Activated CD4-positive, alpha-beta memory T cell treated with anti-CD3 and anti-CD28 coated beads, Interleukin-2, amount 10 ng/mL, durations not matched to agents 7 days and 5 days (primary cell): ENCODE results near the gene ADH1B. TPM values are rescaled to one million over a fixed set of nuclear protein-coding genes. Genes with fewer than 3 reads are reported as not detected.
"Not testable (repeated sequence)": the region's sequence is repeated elsewhere in the genome, so short reads cannot be mapped to it uniquely, and the experiment has no call there.

ENCODE experiments used
- CTCF ChIA-PET: fragments of 350-600 bp; sonication (Branson Sonifier 250); formaldehyde crosslinking; loops from one replicate; lab custom pipeline; 2021; ENCODE audit warnings: antibody characterized with exemption, inconsistent platforms; lab: Charles Lee
- POLR2A ChIA-PET: fragments of 350-600 bp; sonication (Branson Sonifier 250); formaldehyde crosslinking; loops from one replicate; lab custom pipeline; 2021; ENCODE audit warnings: antibody characterized with exemption; lab: Charles Lee
- DNase-seq: peaks from one replicate; pipeline ENCODE4 v3.0.0-alpha.2; 2020
- H3K27ac Mint-ChIP-seq: one replicate; pipeline ENCODE4 v1.8.0; 2021; ENCODE audit warnings: mild to moderate bottlenecking, mixed read lengths
- H3K27me3 Mint-ChIP-seq: one replicate; pipeline ENCODE4 v1.8.0; 2021; ENCODE audit warnings: mixed read lengths
- H3K36me3 Mint-ChIP-seq: one replicate; pipeline ENCODE4 v1.8.0; 2021; ENCODE audit warnings: low read depth, mixed read lengths
- H3K4me1 Mint-ChIP-seq: one replicate; pipeline ENCODE4 v1.8.0; 2021; ENCODE audit warnings: mixed read lengths
- H3K4me3 Mint-ChIP-seq: one replicate; pipeline ENCODE4 v1.8.0; 2021; ENCODE audit warnings: mild to moderate bottlenecking, mixed read lengths
- H3K9me3 Mint-ChIP-seq: one replicate; pipeline ENCODE4 v1.8.0; 2021; ENCODE audit warnings: mixed read lengths
- total RNA-seq, 2 experiments: library from RNA; stranded (reverse); gene quantifications; one replicate each; pipeline ENCODE4 v1.2.3, GENCODE V29; 2021

Gene ADH1B
- total RNA-seq, result not detected

DNA sequence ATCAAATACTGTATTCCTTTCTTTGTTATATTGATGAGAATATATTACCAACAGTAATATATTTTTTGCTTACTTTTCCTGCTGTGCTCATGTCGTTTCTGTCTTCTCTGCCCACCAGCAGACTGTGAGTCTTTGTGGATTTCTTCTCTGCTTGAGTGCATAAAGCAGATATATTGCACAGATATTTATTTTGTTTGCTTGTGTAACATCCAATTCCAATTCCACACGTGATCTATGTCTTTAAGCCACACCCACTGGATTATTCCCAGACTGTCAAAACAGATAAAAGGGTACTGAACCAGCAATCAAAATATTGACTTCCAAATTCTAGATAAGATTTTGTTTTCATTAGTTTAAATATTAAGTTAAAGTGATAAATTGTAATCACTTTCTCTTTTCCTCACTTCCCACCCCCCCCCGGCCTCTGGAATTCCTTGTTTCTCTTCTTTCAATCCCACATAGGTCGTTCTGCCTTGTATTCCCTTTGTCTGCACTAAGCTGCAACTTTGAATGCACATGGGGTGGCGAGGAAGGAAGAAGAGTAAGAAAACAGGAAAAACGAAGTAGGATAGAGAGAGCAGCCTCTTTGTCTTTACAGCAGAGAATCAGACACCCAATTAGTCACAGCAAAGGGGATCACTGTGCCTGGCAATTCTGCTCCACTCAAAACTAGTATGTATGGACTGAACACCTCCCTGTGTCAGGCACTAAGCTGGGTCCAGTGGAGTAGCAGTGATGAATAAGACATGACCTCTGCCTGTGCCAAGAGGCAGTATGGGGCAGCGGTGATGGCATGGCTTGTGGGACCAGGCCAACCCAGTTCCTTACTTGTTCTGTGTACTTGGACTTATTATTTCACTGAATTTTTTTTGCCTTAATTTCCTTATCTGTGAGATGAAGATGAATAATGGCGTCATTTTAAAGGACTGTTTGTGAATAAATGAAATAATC lies at the start of gene ADH1B:
Gene ADH1B, minus strand, starts transcription at position 161 of the 951 bp plus-strand sequence. Its CDS starts 70 bp downstream, at position 91.
- Mint-ChIP-seq H3K27me3 (peaks cover 6% of the 10 kb centered on the region), H3K4me1 (no peaks in the 10 kb centered on the region), H3K9me3 (no peaks in the 10 kb centered on the region), H3K36me3 (no peaks in the 10 kb centered on the region), H3K4me3 (no peak within 1 kb of the TSS), H3K27ac (no peak within 1 kb of the TSS)
- ChIA-PET CTCF (no interaction called here), POLR2A (no interaction called here)
- no peak for DNase-seq

- H3K9me3 Mint-ChIP-seq, CTCF ChIA-PET, H3K27me3 Mint-ChIP-seq, DNase-seq, H3K4me3 Mint-ChIP-seq, POLR2A ChIA-PET, H3K36me3 Mint-ChIP-seq, H3K27ac Mint-ChIP-seq, H3K4me1 Mint-ChIP-seq: not testable (repeated sequence)
Observed at GRCh38 chr4:99367817-99368216, 46.6 kb upstream of the ADH1B start.

GRCh38 chr4:99366491-99366890 lies 45.3 kb upstream of the ADH1B start:
- Mint-ChIP-seq H3K9me3 (no peaks in the 10 kb centered on the region), H3K27me3 (peaks cover 7% of the 10 kb centered on the region), H3K4me1 (no peaks in the 10 kb centered on the region), H3K4me3 (no peak overlapping the region), H3K27ac (no peak overlapping the region), H3K36me3 (no peaks in the 10 kb centered on the region)
- ChIA-PET CTCF (no interaction called here), POLR2A (no interaction called here)
- no peak for DNase-seq

- no peak for DNase-seq
- Mint-ChIP-seq H3K27me3 (peaks cover 5% of the 10 kb centered on the region), H3K4me3 (no peak overlapping the region), H3K36me3 (no peaks in the 10 kb centered on the region), H3K27ac (no peak overlapping the region), H3K4me1 (no peaks in the 10 kb centered on the region), H3K9me3 (no peaks in the 10 kb centered on the region)
- CTCF ChIA-PET, result no interaction called here
- POLR2A ChIA-PET, result no interaction called here
Observed at GRCh38 chr4:99362768-99363167, 41.6 kb upstream of the ADH1B start.

DNA sequence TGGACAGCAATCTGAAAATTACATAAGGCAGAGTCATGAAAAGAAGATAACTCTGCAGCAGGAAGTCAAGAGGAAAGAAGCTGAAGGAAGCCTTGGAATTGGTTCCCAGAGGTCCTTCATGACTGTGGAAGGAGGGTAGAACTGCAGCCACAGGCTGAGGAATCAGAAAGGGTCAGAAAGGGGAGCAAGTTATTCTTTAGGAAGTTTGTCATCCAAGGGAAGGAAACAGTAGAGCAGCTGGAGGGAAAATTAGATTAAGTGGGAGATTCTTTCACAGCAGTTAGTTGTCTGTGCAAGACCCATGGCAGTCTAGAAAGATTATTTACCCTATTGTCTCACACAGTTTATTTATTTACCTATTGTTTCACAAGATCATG lies 40.7 kb upstream of the ADH1B start:
- CTCF ChIA-PET, result no interaction called here
- Mint-ChIP-seq H3K36me3 (no peaks in the 10 kb centered on the region), H3K27me3 (peaks cover 5% of the 10 kb centered on the region), H3K4me1 (no peaks in the 10 kb centered on the region), H3K4me3 (no peak overlapping the region), H3K27ac (no peak overlapping the region), H3K9me3 (no peaks in the 10 kb centered on the region)
- DNase-seq, result no peak
- POLR2A ChIA-PET, result no interaction called here

GRCh38 chr4:99361268-99361898 lies 40.2 kb upstream of the ADH1B start:
- no peaks in the 10 kb centered on the region for H3K36me3 Mint-ChIP-seq
- no peaks in the 10 kb centered on the region for H3K9me3 Mint-ChIP-seq
- CTCF ChIA-PET, result no interaction called here
- H3K4me1 Mint-ChIP-seq, result peaks cover 1% of the 10 kb centered on the region
- POLR2A ChIA-PET, result no interaction called here
- no peak for DNase-seq
- H3K4me3 Mint-ChIP-seq, result no peak overlapping the region
- H3K27ac Mint-ChIP-seq, result no peak overlapping the region
- H3K27me3 Mint-ChIP-seq, result peaks cover 5% of the 10 kb centered on the region

- Mint-ChIP-seq H3K27ac (no peak overlapping the region), H3K4me3 (no peak overlapping the region), H3K9me3 (no peaks in the 10 kb centered on the region), H3K4me1 (peaks cover 2% of the 10 kb centered on the region), H3K36me3 (no peaks in the 10 kb centered on the region), H3K27me3 (no peaks in the 10 kb centered on the region)
- no peak for DNase-seq
- ChIA-PET POLR2A (no interaction called here), CTCF (no interaction called here)
Observed at GRCh38 chr4:99359480-99360204, 38.4 kb upstream of the ADH1B start.

- CTCF ChIA-PET, result no interaction called here
- Mint-ChIP-seq H3K36me3 (no peaks in the 10 kb centered on the region), H3K4me3 (no peak overlapping the region), H3K9me3 (no peaks in the 10 kb centered on the region), H3K4me1 (peaks cover 2% of the 10 kb centered on the region), H3K27ac (no peak overlapping the region), H3K27me3 (no peaks in the 10 kb centered on the region)
- no peak for DNase-seq
- POLR2A ChIA-PET, result no interaction called here
Observed at GRCh38 chr4:99357948-99358347, 36.7 kb upstream of the ADH1B start.

GRCh38 chr4:99356992-99357391 lies 35.8 kb upstream of the ADH1B start:
- H3K4me3 Mint-ChIP-seq, result no peak overlapping the region
- peaks cover 2% of the 10 kb centered on the region for H3K4me1 Mint-ChIP-seq
- no peak overlapping the region for H3K27ac Mint-ChIP-seq
- ChIA-PET POLR2A (no interaction called here), CTCF (no interaction called here)
- H3K27me3 Mint-ChIP-seq, result no peaks in the 10 kb centered on the region
- no peaks in the 10 kb centered on the region for H3K36me3 Mint-ChIP-seq
- DNase-seq, result no peak
- H3K9me3 Mint-ChIP-seq, result no peaks in the 10 kb centered on the region

- POLR2A ChIA-PET, H3K27ac Mint-ChIP-seq, H3K4me3 Mint-ChIP-seq, H3K27me3 Mint-ChIP-seq, H3K36me3 Mint-ChIP-seq, H3K9me3 Mint-ChIP-seq, DNase-seq, CTCF ChIA-PET, H3K4me1 Mint-ChIP-seq: not testable (repeated sequence)
Observed at GRCh38 chr4:99356149-99356548, 34.9 kb upstream of the ADH1B start.

DNA sequence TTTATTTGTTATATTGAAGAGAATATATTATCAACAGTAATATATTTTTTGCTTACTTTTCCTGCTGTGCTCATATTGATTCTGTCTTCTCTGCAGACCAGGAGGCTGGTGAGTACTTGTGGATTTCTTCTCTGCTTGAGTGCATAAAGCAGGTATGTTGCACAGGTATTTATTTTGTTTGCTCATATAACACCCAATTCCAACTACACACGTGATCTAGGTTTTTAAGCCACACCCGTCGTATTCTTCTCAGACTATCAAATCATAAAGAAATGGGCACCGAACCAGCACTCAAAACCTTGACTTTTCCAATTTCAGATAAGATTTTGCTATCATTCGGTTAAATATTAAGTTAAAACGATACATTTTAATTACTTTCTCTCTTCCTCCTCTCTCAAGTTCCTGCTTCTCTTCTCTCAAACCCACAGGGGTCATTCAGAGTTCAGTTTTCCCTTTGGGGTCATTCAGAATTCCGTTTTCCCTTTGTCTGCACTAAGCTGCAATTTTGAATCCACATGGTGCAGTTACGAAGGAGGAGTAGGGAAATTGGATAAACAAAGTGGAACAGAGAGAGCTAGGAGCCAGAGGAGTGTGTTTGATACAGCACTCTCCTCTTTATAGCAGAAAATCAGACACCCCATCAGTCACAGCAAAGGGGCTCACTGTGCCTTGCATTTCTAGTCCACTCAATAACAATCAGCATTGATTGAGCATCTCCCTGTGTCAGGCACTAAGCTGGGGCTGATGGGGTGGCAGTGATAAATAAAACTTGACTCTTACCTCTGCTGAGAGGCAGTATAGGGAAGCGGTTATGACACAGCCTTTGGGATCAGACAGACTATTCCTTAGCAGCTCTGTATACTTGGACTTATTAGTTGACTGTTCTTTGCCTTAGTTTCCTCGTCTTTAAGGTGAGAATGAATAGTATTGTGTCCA lies 31.7 kb upstream of the ADH1B start, which contains the start of gene ADH1C:
Gene ADH1C, minus strand, starts transcription at position 145 of the 936 bp plus-strand sequence. Its CDS starts 71 bp downstream, at position 74.
- Mint-ChIP-seq H3K4me3 (no peak within 1 kb of the TSS), H3K27ac (no peak within 1 kb of the TSS), H3K36me3 (no peaks in the 10 kb centered on the region), H3K9me3 (no peaks in the 10 kb centered on the region), H3K4me1 (peaks cover 2% of the 10 kb centered on the region), H3K27me3 (no peaks in the 10 kb centered on the region)
- ChIA-PET POLR2A (no interaction called here), CTCF (no interaction called here)
- no peak for DNase-seq

DNA sequence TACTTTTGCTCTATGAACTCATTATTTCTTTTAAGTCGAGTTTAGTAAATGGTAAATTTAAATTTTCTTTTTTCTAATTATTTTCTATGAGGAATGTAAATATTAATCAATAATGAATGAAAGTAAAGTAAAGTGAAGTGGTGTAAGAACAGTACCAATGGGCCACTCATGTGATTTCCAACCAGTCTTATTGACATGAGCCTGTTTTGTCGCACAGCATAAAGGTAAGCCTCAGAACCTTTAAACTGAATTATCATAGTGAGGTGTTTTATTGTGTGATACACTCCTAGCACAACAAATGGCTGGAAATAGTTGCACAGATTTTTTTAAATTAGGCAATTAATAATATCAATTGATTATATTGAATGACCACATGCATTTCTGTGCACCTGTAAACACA lies 30.3 kb upstream of the ADH1B start:
- no peaks in the 10 kb centered on the region for H3K36me3 Mint-ChIP-seq
- peaks cover 1% of the 10 kb centered on the region for H3K4me1 Mint-ChIP-seq
- no peak overlapping the region for H3K27ac Mint-ChIP-seq
- DNase-seq, result no peak
- H3K27me3 Mint-ChIP-seq, result no peaks in the 10 kb centered on the region
- no peaks in the 10 kb centered on the region for H3K9me3 Mint-ChIP-seq
- ChIA-PET POLR2A (no interaction called here), CTCF (no interaction called here)
- no peak overlapping the region for H3K4me3 Mint-ChIP-seq
